HG03103 (cell line): ENCODE measurements around the gene PUM2.

Experiments used
- ATAC-seq: cut with Tn5 transposase; IDR thresholded peaks from one replicate; pipeline ENCODE4 v1.9.1; 2021; ENCODE audit warnings: low read depth; ENCODE audit not compliant: unreplicated experiment

PUM2 gene

DNA sequence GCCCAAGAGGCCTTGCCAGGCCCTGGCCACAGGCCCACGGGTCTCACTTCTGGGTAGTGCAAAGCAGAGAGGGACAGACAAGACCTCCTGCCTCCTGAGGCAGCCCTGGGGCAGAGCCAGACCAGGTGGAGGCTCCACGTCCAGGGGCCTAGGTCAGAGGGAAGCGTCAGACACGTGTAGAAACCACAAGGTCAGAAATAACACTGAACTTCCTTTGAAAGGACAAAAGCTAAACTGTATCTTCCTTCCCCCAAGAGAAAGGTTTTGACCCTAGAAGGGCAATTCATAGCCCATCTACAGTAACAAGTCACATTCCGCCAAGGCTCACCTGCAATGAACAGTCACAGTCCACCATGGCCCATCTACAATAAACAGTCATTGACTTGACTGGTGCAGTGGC lies 143.6 kb downstream of the PUM2 start:
- peak; percentile 70 for ATAC-seq

DNA sequence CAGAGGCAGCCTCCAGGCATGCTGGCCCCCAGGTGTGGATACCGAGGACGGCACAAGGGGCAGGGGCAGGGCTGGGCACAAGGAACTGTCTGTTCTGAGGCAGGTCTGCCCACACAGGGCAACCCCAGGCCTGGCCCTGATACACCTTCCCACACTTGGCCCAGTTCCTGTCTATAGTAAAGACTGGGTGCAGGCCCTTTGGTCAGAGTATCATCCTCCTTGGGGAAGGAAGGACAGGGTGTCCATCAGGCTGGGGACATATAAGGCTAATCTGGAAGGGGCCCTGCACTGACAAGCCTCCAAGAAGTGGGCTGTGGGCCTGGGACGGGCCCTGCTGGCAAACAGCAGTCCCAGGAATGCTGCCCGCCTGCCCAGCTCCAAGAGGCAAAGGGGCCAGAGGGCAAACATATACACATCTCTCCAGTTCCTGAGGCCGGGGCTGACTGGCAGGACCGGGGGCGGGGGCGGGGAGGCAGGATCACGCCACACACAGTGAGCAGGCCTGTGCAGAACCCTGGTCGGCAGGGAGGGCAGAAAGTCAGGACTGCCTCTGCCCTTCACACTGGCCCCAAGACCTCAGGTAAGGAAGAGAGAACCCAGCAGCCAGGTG lies 144.6 kb downstream of the PUM2 start:
- no peak for ATAC-seq

DNA sequence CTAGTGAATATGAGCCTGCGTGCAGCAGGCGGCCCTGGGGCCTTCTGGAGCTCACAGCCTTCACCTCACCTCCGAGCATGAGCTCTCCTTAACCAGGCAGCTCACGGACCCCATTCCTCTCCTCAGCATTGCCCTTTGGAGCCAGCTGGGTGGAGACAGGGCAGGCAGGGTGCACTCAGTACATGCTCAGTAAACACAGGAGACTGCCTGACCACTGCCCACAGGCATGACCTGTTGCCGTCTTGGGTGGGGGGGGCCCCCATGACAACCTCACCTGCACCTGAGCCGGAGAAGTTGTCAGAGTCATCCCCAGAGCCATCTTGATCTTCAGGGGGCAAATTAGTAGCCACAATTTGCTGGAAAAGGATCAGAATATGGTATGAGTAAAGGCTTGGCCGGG lies 145.6 kb downstream of the PUM2 start:
- ATAC-seq: no peak

DNA sequence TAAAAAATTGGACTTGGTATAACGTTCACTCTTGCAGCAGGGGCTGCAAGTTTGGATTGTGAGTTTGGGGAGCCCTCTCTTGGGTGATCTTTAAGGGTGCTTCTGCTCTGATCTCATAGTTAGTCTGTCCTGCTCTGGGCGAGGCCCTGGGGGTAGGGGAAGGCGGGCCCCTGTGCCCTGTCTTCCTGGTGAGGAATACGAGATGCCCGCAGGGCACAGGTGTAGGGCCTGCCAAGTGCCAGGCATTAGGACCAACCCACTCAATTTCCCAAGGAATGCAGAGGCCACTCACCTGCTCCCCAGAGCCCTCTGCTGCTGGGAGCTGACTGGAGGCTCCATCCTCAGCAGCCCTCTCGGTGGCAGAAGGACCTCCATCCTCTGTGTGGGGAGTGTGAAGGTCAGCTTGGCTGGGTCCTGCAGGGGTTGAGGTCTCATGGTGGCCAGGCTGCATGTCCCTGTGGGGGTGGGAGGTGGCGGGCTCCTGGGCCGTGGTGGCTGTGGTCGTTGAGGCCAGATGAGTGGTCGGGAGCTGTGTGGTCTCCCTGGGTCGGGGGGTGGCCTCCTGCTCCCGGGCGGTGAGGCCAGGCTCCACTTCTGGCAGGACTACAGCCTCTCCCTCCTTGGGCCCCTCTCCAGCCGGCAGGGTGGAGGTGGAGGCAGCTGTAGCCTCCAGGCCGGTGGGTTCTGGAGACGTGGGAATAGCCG lies 147.0 kb downstream of the PUM2 start:
- no peak for ATAC-seq

DNA sequence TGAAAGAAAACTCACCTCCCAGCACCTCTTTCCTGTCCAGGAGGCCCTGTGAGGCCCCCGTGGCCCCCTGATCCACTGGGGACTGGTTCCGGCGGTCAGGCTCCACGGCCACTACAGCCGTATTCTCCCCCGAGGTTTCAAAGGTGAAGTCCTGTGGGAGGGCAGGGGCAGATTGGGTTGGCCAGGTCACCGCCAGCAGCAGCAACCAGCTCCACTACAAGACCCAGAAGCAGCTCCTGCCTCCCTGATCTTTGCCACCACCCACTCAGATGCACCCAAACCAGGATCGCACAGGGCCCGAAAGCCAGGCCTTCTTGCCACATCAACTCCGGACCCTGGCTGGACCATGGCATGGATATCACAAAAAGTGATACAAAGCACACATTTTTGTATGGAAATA lies 147.6 kb downstream of the PUM2 start:
- ATAC-seq: no peak

DNA sequence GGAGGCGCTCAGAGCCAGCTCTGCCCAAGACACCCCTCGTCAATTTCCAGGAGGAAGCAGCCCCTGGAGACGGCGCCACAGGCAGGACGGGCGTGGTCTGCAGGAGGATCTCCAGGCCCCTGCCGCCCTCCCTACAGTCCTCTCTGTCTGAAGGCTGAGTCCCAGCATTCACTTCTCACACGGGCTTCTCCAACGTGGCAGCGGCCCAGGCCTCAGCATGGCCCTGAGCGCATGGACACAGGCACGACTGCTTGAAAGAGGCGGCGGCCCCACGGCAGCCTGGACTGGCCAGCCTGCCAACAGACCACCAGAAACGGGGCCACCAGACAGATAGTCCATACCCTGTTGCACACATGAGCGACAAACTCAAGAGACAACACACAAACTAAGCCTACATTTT lies 149.0 kb downstream of the PUM2 start:
- no peak for ATAC-seq

DNA sequence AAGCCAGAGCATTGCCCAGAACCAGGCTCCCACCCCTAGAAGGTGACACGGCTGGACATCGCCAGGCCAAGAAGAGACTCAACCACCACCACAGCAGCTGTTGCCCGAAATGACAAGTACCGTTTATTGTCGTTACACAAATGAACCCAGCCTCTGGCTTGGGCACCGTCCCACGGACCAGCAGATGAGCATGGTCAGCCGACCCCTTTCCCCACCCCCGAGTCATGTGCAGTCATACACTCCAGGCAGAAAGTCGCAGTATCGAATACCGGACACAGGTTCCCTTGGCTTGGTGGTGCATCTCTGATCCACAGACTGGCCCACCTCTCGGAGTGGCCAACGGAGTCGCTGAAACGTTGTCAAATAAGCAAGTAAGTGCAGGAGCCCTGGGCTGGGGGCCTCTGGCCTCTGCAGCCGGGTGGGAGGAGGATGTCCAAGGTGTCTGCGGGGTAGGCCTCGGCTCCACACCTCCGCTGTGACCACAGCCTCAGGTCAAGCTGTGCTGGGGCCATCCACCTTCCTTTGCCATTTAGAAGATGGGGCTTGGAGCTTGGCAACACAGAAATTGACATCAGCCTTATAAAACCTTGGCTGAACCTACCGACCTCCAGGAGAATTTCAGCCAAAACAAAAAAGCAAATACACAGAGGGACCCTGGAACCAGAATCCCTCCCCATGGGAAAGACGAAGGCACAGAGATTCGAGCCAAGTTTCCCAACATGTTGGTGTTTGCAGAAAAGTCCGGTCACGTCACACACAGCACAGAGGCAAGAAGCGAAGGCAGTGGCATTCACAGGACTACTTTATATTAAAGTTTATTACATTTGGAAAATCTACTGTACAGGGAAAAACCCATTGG lies 149.7 kb downstream of the PUM2 start:
- ATAC-seq: no peak

DNA sequence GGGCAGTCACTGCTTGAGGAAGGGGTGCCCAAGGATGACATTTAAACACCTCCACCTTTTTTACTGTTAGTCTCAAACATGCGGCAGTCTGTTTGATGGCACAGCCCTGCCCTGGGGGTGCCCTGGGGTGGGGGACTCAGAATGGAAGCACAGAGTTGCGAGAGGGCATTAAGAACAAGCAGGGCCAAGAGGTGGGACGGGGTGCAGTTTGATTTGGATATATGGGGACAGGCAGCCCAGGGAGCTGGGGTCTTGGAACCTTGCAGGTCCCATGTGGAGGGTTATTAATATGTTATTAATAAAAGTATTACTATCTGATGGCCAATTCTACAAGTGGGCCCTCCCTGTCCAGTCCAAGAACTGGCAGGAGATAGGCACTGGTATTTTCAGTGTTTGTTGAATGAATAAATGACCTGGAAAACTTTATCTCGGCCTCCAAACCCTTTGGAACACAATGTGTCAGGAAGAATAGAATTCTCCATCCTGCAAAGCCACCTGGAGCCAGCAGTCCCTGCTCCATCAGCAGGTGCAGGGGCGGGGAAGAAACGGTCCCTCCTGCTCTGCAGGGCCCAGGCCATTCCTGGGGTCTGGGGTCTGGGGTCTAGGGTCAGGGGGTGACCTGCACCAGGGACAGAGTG lies 150.9 kb downstream of the PUM2 start:
- no peak for ATAC-seq

DNA sequence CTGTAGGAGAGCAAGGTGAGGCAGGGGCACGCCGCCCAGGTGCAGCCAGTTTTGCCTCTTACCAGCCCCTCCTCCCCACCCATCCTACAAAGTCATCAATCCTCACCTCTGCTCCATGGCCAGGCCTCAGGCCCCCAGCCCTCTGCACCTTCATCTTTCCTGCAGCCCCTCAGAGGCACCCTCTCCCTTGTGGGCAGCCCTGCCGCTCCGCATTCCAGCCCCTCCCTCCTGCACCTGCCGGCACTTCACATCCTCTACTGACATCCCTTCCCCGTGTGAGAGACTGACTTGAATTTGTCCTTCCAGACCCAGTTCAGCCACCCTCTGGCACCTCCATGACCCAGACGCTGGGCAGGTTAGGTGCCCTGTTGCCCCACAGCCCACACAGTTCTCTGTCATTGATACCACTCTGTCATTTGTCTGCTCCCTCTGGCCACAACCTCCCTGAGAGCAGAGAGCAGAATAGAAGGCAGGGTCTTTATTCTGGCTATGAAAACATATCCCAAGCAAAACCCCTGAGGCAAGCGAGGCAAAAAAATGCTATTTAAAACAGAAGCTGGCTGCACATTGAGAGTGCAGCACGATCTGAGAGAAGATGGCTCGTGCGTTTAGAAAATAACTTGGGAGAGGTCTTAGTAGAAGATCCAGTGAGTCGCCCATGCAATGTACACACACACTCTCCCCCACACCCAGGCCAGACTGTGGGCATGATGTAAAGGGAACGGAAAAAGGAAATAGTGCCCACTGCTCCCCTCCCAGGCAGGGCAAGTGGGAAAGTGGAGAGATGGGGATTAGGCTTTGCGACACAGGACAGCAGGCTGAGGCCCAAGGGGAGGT lies 151.6 kb downstream of the PUM2 start:
- ATAC-seq: no peak
